Transverse colon (tissue), 4 donors: Measurements from ENCODE around the gene ARHGAP42. TPM values are rescaled to one million over a fixed set of nuclear protein-coding genes. Genes with fewer than 3 reads are reported as not detected.

Source experiments
- DNase-seq: peaks from one replicate; pipeline ENCODE4 v3.0.0-alpha.2; 2019
- H3K27ac ChIP-seq, 4 donors: fragments of 200-600 bp; sonication (generic); 2 replicates each; pipeline ENCODE4 v1.5.1; 2016 to 2018; ENCODE audit warnings: inconsistent platforms in 4 of 4
- H3K27me3 ChIP-seq: fragments of 200-600 bp; sonication (generic); 2 replicates; pipeline ENCODE4 v1.5.1; 2017; ENCODE audit warnings: inconsistent platforms
- H3K36me3 ChIP-seq, 4 donors: fragments of 200-600 bp; sonication (generic); 2 replicates each; pipeline ENCODE4 v1.5.1; 2017 to 2019; ENCODE audit warnings: inconsistent platforms in 4 of 4
- H3K4me1 ChIP-seq, 4 donors: fragments of 200-600 bp; sonication (generic); 2 replicates each; pipeline ENCODE4 v1.5.1; 2017 to 2020; ENCODE audit warnings: inconsistent platforms in 4 of 4
- H3K4me3 ChIP-seq, 4 donors: fragments of 200-600 bp; sonication (generic); 1 replicate in 1 of 4; 2 replicates in 3 of 4; pipeline versions ENCODE4 v1.5.1 to v1.6.1; 2017 to 2019; ENCODE audit warnings: inconsistent platforms in 4 of 4
- H3K9me3 ChIP-seq, 2 donors: fragments of 200-600 bp; sonication (generic); 2 replicates each; pipeline ENCODE4 v1.5.1; 2017 to 2019; ENCODE audit warnings: inconsistent platforms in 2 of 2
- CTCF ChIP-seq, 5 experiments: fragments of 200-600 bp in 3 of 5; fragments of 450-650 bp in 2 of 5; sonication (generic) in 3 of 5; IDR thresholded peaks; 1 replicate in 2 of 5; 2 replicates in 3 of 5; pipeline ENCODE4 v1.5.1; 2016 to 2017; ENCODE audit warnings: antibody characterized with exemption in 5 of 5, inconsistent platforms in 3 of 5, mild to moderate bottlenecking in 2 of 5, moderate library complexity in 1 of 5
- EP300 ChIP-seq: sonication (generic); formaldehyde crosslinking; IDR thresholded peaks from one replicate; pipeline ENCODE4 v1.6.1; 2017; ENCODE audit warnings: antibody characterized with exemption, low read depth
- POLR2A ChIP-seq: fragments of 450-650 bp; IDR thresholded peaks from one replicate; pipeline ENCODE4 v1.6.1; 2016; ENCODE audit warnings: antibody characterized with exemption, mild to moderate bottlenecking, moderate library complexity
- POLR2AphosphoS5 ChIP-seq, 3 donors: sonication (generic); formaldehyde crosslinking; IDR thresholded peaks; one replicate each; pipeline ENCODE4 v1.6.1; 2016; ENCODE audit warnings: antibody characterized with exemption in 3 of 3
- WGBS, 2 donors: methylation state at CpG; one replicate each; pipeline ENCODE4 v1.1.5; 2018; ENCODE audit warnings: low coverage in 1 of 2; 5-methylcytosine and 5-hydroxymethylcytosine counted together
- in situ Hi-C, 4 donors: fragments of 200-750 bp; cut with MboI; loops; one replicate each; pipeline versions ENCODE4 v1.15.0 to v1.15.1; 2017; ENCODE audit warnings: low sequenced_read_pairs in 3 of 4, low pct_ligation_motif_present in 1 of 4, low pct_unique_long_range_greater_than_20kb in 1 of 4
- intact Hi-C: fragments of 100-400 bp; cut with DNase I; formaldehyde crosslinking; loops from one replicate; pipeline ENCODE4 v1.15.1; 2023; ENCODE audit warnings: low total_unique reads
- total RNA-seq, 4 donors: library from RNA; depleted of rRNA; stranded (reverse); fragments of >200 nt; gene quantifications; one replicate each; pipeline ENCODE4 v1.1.0, GENCODE V29; 2016

ARHGAP42 gene
- total RNA-seq, 4 donors from 2014 or later = 33.3 to 62.5 (median 40.9) TPM

GRCh38 chr11:100825626-100826025 is 138.5 kb downstream of the ARHGAP42 start:
- Histone ChIP-seq H3K36me3 (no peaks in the 10 kb centered on the region), H3K4me3 (no peak overlapping the region), H3K27me3 (no peaks in the 10 kb centered on the region), H3K27ac (no peak overlapping the region), H3K9me3 (no peaks in the 10 kb centered on the region), H3K4me1 (peaks cover 0 to 15% (median 0%) of the 10 kb centered on the region in 4 donors)
- in situ Hi-C loops (no loop called here), intact Hi-C loops (no loop called here)
- DNase-seq = no peak
- WGBS, 2 donors = 64 to 77% methylated on average over 3 of the region's 3 CpGs
- TF ChIP-seq POLR2A (no peak), POLR2AphosphoS5 (IDR thresholded peaks at IDR 0.05) (no peak), EP300 (no peak), CTCF (IDR thresholded peaks at IDR 0.05) (no peak)

GRCh38 chr11:100827934-100828661 is 141.0 kb downstream of the ARHGAP42 start:
- in situ Hi-C loops = no loop called here
- Histone ChIP-seq H3K4me3 (no peak overlapping the region), H3K9me3 (no peaks in the 10 kb centered on the region), H3K4me1 (peaks cover 0 to 16% (median 0%) of the 10 kb centered on the region in 4 donors), H3K27me3 (no peaks in the 10 kb centered on the region), H3K36me3 (no peaks in the 10 kb centered on the region), H3K27ac (no peak overlapping the region)
- peak in 2 of 5 experiments; percentile 6 to 27 for TF ChIP-seq CTCF (IDR thresholded peaks at IDR 0.05)
- TF ChIP-seq POLR2AphosphoS5 (IDR thresholded peaks at IDR 0.05) = no peak
- intact Hi-C loops = no loop called here
- 67% methylated on average over 1 of the region's 1 CpG; no CpG with 5 or more reads in 1 of the 2 donors for WGBS, 2 donors
- no peak for DNase-seq

DNA sequence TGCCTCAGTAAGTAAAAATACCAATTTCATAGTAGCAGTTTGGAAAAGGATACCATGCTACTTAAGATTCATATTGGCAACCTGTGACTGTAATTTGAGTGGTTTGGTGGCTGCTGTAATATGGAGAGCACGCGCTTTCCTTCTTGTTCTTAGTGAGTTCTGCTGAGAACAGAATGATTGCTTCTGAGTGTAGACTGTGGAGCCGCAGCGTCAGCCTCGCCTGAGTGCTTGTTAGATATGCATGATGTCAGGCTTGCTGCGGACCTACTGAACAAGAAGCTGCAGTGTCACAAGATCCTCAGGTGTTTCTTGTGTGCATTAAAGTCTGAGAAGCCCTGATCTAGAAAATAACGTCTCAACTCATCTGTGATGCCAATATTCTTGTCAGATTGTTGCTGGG is 143.2 kb downstream of the ARHGAP42 start:
- 75 to 80% methylated on average over 5 to 6 of the region's 7 CpGs for WGBS, 2 donors
- no peak for DNase-seq
- Histone ChIP-seq H3K27me3 (no peaks in the 10 kb centered on the region), H3K36me3 (no peaks in the 10 kb centered on the region), H3K9me3 (no peaks in the 10 kb centered on the region), H3K4me3 (no peak overlapping the region), H3K4me1 (peaks cover 0 to 11% (median 0%) of the 10 kb centered on the region in 4 donors), H3K27ac (no peak overlapping the region)
- intact Hi-C loops (no loop called here), in situ Hi-C loops (no loop called here)
- TF ChIP-seq POLR2A (no peak), POLR2AphosphoS5 (IDR thresholded peaks at IDR 0.05) (no peak), CTCF (IDR thresholded peaks at IDR 0.05) (no peak), EP300 (no peak)

DNA sequence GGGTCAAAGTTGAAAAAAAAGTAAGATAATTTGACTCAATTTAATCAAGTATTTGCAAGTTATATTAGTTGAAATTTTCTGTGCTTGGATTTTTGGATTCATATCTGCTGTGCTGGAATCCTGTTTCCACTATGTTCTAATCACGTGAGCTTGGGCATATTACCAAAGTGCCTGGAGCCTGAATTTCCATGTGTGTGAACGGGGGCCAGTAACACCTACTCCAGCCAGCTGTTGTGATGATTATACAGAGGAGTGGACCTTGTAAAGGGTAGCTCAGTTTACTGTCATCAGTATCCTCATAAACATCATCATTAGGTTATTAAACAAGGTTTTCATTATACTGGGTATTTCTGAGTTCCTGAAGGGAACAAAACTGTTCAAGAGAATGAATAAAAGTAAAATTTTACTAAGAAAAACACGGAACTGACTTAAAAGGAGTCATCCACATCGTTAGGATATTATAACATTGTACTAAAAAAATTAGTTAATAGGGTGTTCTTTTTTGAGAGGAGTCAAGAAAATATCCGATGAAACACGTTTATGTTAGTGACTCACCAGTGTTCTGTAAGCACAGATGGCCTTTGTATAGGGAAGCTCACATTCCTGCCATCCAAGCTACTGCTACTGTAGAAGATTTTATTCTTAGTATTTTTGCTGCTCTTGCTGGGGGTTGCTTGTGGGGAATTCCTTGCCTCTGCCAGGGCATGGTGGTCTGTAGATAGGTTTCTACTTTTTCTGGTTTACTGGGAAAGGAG is 144.1 kb downstream of the ARHGAP42 start:
- in situ Hi-C loops = no loop called here
- H3K4me1 ChIP-seq = peaks cover 0 to 3% (median 0%) of the 10 kb centered on the region in 4 donors
- no peak overlapping the region for H3K27ac ChIP-seq

More for the DNA sequence above, 144.1 kb downstream of the ARHGAP42 start:
- DNase-seq = no peak
- intact Hi-C loops = no loop called here
- H3K27me3 ChIP-seq = no peaks in the 10 kb centered on the region
- H3K9me3 ChIP-seq = no peaks in the 10 kb centered on the region
- no peak for TF ChIP-seq CTCF (IDR thresholded peaks at IDR 0.05)
- no peak for TF ChIP-seq POLR2A
- TF ChIP-seq EP300 = no peak
- no peak for TF ChIP-seq POLR2AphosphoS5 (IDR thresholded peaks at IDR 0.05)
- H3K4me3 ChIP-seq = no peak overlapping the region
- no peaks in the 10 kb centered on the region for H3K36me3 ChIP-seq
- 48 to 55% methylated on average over 6 of the region's 6 CpGs for WGBS, 2 donors
